Activated CD8-positive, alpha-beta T cell treated with anti-CD3 and anti-CD28 coated beads for 36 hours (primary cell): ENCODE data around the gene RND3. TPM values are rescaled to one million over a fixed set of nuclear protein-coding genes. Genes with fewer than 3 reads are reported as not detected.
A peak's percentile ranks its signal among the peaks of the same experiment; 100 is the strongest.

Source experiments
- ATAC-seq: fragments of 200-7000 bp; cut with Tn5 transposase; one replicate; pipeline ENCODE4 v1.10.0; 2021; ENCODE audit warnings: mild to moderate bottlenecking, moderate library complexity
- CTCF ChIA-PET: fragments of 350-600 bp; sonication (Branson Sonifier 250); formaldehyde crosslinking; loops from one replicate; lab custom pipeline; 2021; ENCODE audit warnings: antibody characterized with exemption; lab: Charles Lee
- POLR2A ChIA-PET: fragments of 350-600 bp; sonication (Branson Sonifier 250); formaldehyde crosslinking; loops from one replicate; lab custom pipeline; 2021; ENCODE audit warnings: antibody characterized with exemption; lab: Charles Lee
- DNase-seq: peaks from one replicate; pipeline ENCODE4 v3.0.0-alpha.2; 2020
- H3K27ac Mint-ChIP-seq: one replicate; pipeline ENCODE4 v1.8.0; 2021; ENCODE audit warnings: mild to moderate bottlenecking, mixed read lengths
- H3K27me3 Mint-ChIP-seq: one replicate; pipeline ENCODE4 v1.8.0; 2021; ENCODE audit warnings: mixed read lengths
- H3K36me3 Mint-ChIP-seq: one replicate; pipeline ENCODE4 v1.8.0; 2021; ENCODE audit warnings: low read depth, mixed read lengths
- H3K4me1 Mint-ChIP-seq: one replicate; pipeline ENCODE4 v1.8.0; 2021; ENCODE audit warnings: low read depth, mixed read lengths
- H3K4me3 Mint-ChIP-seq: one replicate; pipeline ENCODE4 v1.8.0; 2021; ENCODE audit warnings: mild to moderate bottlenecking, moderate library complexity, mixed read lengths
- H3K9me3 Mint-ChIP-seq: one replicate; pipeline ENCODE4 v1.8.0; 2021; ENCODE audit warnings: mixed read lengths
- intact Hi-C: fragments of 100-400 bp; cut with micrococcal nuclease; formaldehyde crosslinking; loops from one replicate; pipeline ENCODE4 v1.10.0; 2022
- total RNA-seq, 2 experiments: library from RNA; stranded (reverse); gene quantifications; one replicate each; pipeline ENCODE4 v1.2.3, GENCODE V29; 2021
- TF ChIP-seq, protein P1 (sequence below): fragments of 200-600 bp; IDR thresholded peaks from one replicate; pipeline ENCODE4 v1.8.0; 2022; ENCODE audit warnings: antibody characterized with exemption, mild to moderate bottlenecking

RND3 gene, protein sequence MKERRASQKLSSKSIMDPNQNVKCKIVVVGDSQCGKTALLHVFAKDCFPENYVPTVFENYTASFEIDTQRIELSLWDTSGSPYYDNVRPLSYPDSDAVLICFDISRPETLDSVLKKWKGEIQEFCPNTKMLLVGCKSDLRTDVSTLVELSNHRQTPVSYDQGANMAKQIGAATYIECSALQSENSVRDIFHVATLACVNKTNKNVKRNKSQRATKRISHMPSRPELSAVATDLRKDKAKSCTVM
- total RNA-seq, result not detected

DNA sequence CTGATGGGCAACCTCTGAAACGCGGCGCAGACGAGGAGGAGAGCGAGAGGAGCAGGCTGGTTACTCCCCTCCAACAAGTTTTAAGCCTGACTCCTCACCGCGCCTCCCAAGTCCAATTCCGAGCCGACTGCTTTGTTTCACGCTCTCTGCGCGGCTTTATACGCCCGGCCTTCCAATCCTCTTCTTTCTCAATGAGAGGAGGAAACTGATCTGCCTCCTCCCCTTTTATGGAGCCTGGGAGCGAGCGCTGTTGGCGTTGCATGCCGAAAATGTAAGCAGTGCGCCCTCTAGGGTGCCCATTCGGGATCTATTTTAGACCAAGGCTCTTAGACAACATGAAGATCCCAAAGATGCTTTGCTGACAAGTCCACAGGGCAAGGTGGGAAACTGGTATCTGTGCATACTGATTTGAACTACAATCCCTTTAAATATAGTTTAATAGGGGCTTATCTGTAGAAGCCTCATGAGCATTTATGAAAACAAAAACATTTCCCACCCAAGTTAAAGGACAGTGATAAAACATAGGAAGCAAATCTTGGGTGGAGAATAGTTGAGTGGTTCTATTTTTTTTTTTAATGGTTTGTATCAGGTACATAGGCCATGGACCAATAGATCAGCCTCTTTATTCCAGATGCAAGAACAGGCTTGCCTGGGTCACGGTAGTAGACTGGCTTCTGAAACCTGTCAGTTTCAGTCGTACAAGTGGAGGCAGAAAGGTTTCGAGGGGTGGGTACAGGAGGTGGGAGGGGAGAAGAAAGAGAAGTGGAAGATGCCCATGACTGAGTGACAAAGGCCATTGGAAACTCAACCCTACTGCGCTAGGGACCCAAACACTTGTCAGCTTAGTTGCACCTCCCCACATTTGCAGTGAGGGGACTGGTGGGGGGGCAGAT is at the start of gene RND3:
TSS of gene RND3 (minus strand) at position 131 of the 893 bp plus-strand sequence. CDS start 250 bp downstream, outside the sequence.
- CTCF ChIA-PET, result no interaction called here
- Mint-ChIP-seq H3K9me3 (no peaks in the 10 kb centered on the region), H3K4me1 (peaks cover 10% of the 10 kb centered on the region), H3K36me3 (no peaks in the 10 kb centered on the region), H3K27me3 (peaks cover 43% of the 10 kb centered on the region), H3K27ac (no peak within 1 kb of the TSS), H3K4me3 (no peak within 1 kb of the TSS)
- DNase-seq, result peak; percentile 79
- POLR2A ChIA-PET, result no interaction called here
- ATAC-seq, result peak; percentile 51
- TF ChIP-seq, protein P1, sequence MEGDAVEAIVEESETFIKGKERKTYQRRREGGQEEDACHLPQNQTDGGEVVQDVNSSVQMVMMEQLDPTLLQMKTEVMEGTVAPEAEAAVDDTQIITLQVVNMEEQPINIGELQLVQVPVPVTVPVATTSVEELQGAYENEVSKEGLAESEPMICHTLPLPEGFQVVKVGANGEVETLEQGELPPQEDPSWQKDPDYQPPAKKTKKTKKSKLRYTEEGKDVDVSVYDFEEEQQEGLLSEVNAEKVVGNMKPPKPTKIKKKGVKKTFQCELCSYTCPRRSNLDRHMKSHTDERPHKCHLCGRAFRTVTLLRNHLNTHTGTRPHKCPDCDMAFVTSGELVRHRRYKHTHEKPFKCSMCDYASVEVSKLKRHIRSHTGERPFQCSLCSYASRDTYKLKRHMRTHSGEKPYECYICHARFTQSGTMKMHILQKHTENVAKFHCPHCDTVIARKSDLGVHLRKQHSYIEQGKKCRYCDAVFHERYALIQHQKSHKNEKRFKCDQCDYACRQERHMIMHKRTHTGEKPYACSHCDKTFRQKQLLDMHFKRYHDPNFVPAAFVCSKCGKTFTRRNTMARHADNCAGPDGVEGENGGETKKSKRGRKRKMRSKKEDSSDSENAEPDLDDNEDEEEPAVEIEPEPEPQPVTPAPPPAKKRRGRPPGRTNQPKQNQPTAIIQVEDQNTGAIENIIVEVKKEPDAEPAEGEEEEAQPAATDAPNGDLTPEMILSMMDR, result peak; percentile 63
- intact Hi-C loops, result loop anchor here (5.0 kb wide), 1 partner anchor 890 kb away; no protein-coding TSS in a partner anchor

DNA sequence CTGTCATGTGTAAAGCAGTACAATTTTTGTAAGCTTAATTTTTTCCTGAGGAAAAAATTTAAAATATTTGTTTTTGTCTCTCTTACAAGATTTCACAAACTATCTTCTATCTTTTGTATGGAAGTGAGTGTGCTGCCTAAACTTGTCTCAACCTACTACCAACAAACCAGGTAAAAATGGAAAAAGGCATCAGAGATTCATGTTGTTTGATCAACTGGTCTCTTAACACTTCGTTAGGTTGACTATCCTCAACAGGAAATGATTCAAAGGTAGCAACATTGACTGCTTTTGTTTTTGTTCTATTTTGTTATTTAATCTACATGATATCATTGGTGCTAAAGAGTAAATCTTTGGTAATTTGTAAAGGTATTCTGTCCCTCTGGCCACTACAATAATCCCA is 47.7 kb upstream of the RND3 start:
- Mint-ChIP-seq H3K9me3 (no peaks in the 10 kb centered on the region), H3K4me3 (no peak overlapping the region), H3K36me3 (no peaks in the 10 kb centered on the region), H3K27me3 (no peaks in the 10 kb centered on the region), H3K27ac (no peak overlapping the region), H3K4me1 (no peaks in the 10 kb centered on the region)
- DNase-seq (no peak), ATAC-seq (no peak)
- ChIA-PET CTCF (no interaction called here), POLR2A (no interaction called here)
- TF ChIP-seq, protein P1, result no peak
- intact Hi-C loops, result no loop called here

DNA sequence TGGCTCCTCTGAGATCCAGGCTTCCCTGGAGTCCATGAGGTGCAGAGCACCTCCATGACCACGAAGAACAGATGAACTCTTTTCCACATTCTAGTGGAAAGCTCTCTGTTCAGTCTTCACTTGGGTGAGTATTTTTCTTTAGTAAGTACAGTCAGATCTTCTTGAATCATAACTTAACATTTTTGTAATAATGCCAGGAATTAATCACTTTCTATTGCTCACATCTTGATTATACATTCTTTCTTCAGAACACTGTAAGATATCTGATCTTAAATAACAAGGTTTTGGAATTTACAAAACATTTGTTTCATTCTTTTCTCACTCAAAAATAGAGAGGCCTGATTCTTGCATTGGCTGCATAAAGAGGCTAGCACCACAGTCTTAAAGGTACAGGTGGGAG is 45.4 kb upstream of the RND3 start:
- ATAC-seq, result no peak
- H3K9me3 Mint-ChIP-seq, result no peaks in the 10 kb centered on the region
- TF ChIP-seq, protein P1, result no peak
- DNase-seq, result no peak
- POLR2A ChIA-PET, result no interaction called here
- no peak overlapping the region for H3K4me3 Mint-ChIP-seq
- no peak overlapping the region for H3K27ac Mint-ChIP-seq
- H3K4me1 Mint-ChIP-seq, result no peaks in the 10 kb centered on the region
- CTCF ChIA-PET, result no interaction called here
- intact Hi-C loops, result no loop called here
- no peaks in the 10 kb centered on the region for H3K27me3 Mint-ChIP-seq
- no peaks in the 10 kb centered on the region for H3K36me3 Mint-ChIP-seq

DNA sequence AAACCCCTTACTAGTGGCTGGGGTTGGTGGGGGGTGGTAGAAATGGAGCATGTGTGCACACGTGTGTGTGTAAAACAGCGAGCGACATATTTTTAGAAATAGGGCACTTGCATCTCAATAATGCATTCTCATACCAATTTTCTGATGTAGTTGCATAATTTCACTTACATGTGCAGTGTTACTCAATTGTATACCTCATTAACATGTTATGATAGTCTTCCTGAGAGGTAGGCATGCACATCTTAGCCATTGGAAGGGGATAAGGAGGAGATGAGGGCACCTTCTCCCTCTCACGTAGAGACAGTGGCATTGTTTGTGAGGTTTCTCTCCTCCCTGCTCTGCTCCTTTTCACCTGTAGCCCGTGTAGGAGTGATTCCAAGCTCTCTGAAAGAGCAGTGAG is 44.6 kb upstream of the RND3 start:
- POLR2A ChIA-PET, result no interaction called here
- TF ChIP-seq, protein P1, result no peak
- CTCF ChIA-PET, result no interaction called here
- H3K36me3 Mint-ChIP-seq, result no peaks in the 10 kb centered on the region
- intact Hi-C loops, result no loop called here
- H3K27ac Mint-ChIP-seq, result no peak overlapping the region
- no peaks in the 10 kb centered on the region for H3K27me3 Mint-ChIP-seq
- no peak overlapping the region for H3K4me3 Mint-ChIP-seq
- no peaks in the 10 kb centered on the region for H3K4me1 Mint-ChIP-seq
- ATAC-seq (no peak), DNase-seq (no peak)
- no peaks in the 10 kb centered on the region for H3K9me3 Mint-ChIP-seq

DNA sequence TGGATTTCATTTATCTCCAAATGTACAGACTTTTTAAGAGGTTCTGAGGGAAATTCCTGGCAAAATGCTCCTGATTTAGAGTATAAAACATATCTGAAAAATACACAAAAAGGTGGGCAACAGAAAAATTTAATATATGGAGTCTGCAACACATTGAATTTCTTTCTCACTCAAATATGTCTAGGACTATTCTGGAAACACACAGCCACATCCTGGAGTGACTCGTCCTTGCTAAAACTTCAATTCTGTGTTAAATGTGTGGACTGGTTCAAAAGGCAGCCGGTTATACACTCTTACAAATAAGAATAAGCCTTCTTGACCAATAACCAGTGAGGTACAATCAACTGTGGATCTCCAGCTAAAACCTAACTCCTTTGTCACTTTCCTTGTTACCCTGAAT is 44.1 kb upstream of the RND3 start:
- Mint-ChIP-seq H3K4me1 (no peaks in the 10 kb centered on the region), H3K27ac (no peak overlapping the region), H3K9me3 (no peaks in the 10 kb centered on the region), H3K36me3 (no peaks in the 10 kb centered on the region), H3K27me3 (no peaks in the 10 kb centered on the region), H3K4me3 (no peak overlapping the region)
- TF ChIP-seq, protein P1, result no peak
- DNase-seq, result no peak
- CTCF ChIA-PET, result no interaction called here
- intact Hi-C loops, result no loop called here
- POLR2A ChIA-PET, result no interaction called here
- ATAC-seq, result no peak
